ENCODE measurements around the gene NFKB1.
"Not testable (repeated sequence)": the region's sequence is repeated elsewhere in the genome, so short reads cannot be mapped to it uniquely, and the experiment has no call there.

NFKB1 gene

GRCh38 chr4:102565696-102566095 is 64.5 kb downstream of the NFKB1 start:
- no peak for DNase-seq (ENCODE audit: low read depth)

DNA sequence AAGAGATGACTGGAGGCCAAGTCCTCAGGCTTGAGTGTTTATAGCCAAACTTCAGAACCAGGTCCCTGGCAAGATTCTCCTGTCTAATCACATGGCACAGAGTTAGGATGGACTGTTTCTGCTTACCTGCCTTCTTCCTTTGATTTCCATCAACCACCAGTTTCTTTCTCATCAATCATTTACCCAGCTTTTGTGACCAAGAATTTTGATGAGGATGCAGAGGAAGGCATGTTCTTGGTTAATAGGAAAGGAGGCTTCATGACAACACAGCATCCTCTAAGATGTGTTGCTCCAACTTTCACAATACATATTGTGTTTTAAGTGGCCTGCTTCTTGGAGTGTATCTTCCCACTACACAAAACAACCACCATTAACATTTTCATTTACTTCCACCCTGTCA is 65.3 kb downstream of the NFKB1 start:
- no peak for DNase-seq (ENCODE audit: low read depth)

DNA sequence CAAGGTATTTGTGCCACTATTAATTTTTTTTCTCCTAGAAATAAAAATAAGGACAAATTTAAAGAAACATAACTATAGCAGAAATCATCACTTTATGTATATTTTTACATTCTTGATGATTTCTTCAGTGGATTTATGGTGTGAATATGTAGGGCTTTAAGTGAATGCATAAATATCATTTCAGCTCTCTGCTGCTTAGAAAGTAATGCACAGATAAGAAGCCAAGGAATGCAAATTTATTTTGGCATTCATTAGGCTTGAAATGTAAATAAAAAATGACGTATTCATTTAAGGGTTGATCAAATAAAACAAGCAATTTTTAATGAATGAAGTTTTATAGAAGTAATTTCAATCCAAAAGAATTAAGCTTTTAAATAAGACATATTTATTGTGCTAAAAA is 66.3 kb downstream of the NFKB1 start:
- DNase-seq (ENCODE audit: low read depth), result no peak

DNA sequence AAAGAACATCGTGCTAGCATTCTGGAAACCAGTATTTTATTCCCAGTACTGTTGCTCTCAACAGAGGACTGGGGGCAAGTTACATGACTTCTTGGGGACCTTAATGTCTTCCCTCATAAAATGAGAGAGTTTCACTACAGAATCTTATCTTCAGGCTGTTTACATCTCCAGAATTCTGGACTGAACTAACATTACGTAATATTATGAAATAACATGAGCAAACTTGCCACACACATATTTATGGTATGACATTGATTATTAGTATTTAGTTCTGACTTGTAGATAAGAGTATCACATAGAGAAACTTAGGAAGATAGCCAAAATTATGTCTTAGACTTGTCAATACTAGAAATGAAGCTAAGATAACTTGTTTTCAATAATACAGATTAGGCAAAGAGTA is 68.0 kb downstream of the NFKB1 start:
- DNase-seq (ENCODE audit: low read depth), result no peak

- not testable (repeated sequence) for DNase-seq (ENCODE audit: low read depth)
Measured at GRCh38 chr4:102570211-102570610, 69.1 kb downstream of the NFKB1 start.

- no peak for DNase-seq (ENCODE audit: low read depth)
Measured at GRCh38 chr4:102572452-102572851, 71.3 kb downstream of the NFKB1 start.

DNA sequence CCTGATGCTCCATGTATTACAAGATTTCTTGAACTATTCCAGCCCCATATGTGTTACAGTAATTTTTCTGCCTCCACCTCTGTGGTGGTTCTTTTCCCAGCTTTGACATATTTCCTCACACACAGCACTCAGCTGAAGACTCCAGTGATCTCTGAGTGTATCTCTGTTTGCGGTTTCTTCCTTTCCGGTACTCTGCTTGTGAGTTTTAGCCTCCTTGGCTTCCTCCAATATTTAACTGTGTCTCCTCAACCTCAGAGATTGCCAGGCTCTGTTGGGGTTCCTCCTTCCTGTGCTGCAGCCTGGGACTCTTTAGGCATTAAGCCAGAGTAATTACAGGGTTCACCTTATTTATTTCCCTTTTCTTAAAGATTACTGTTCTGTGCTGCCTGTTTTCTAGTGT is 73.2 kb downstream of the NFKB1 start:
- no peak for DNase-seq (ENCODE audit: low read depth)

GRCh38 chr4:102575369-102576129 is 74.4 kb downstream of the NFKB1 start:
- DNase-seq (ENCODE audit: low read depth), result no peak

DNA sequence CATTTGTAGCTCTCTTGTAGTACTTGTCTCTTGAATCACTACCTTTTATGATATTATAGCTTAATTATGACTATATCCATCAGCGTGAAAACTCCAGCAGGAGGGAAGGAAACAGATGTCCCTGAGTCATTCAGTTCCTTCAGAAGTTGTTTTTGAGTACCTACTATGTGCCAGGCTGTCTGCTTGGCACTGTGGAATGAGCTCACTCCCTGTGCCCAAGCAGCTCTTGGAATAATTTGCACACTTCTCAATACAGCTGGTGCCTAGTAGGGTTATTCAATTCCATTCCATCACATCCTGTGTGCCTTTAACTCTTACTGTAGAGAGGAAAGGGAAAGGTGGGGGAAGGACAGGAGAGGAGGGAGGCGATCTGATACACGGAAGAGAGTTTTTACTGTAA is 77.1 kb downstream of the NFKB1 start:
- no peak for DNase-seq (ENCODE audit: low read depth)

GRCh38 chr4:102578819-102579218 is 77.7 kb downstream of the NFKB1 start:
- DNase-seq (ENCODE audit: low read depth), result no peak

- DNase-seq (ENCODE audit: low read depth), result no peak
Measured at GRCh38 chr4:102579794-102580462, 78.8 kb downstream of the NFKB1 start.

DNA sequence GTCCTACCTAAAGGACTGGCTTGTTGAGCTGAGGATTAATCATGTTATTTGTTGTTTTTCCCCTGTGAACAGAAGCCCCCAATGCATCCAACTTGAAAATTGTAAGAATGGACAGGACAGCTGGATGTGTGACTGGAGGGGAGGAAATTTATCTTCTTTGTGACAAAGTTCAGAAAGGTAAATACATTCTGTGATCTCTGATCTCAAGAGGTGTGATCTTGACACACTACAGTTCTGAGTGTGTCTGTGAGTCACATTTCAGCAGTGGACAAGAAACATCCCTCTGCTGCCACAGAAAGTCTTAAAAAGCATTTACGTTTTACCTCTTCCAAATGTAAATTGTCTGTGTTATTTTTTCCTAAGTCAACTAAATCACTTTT is 79.3 kb downstream of the NFKB1 start:
- DNase-seq (ENCODE audit: low read depth), result no peak

DNA sequence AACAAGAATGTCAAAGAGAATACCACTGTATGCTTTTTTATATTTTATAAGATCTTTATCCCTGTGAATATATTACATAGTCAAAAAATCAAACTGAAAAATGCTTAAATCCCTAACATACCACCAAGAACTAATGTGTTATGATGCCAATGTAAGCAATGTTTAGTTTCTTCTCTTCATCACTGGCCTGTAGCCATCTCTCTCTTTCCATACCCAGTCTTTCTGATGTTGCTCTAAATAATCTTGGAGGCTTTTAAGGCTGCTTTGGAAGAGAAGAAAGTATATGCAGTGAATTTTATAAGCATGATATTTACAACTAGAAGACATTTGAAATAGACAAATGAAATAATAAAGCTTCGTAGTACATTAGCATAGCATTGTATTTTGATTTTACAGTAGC is 82.9 kb downstream of the NFKB1 start:
- DNase-seq (ENCODE audit: low read depth), result no peak

DNA sequence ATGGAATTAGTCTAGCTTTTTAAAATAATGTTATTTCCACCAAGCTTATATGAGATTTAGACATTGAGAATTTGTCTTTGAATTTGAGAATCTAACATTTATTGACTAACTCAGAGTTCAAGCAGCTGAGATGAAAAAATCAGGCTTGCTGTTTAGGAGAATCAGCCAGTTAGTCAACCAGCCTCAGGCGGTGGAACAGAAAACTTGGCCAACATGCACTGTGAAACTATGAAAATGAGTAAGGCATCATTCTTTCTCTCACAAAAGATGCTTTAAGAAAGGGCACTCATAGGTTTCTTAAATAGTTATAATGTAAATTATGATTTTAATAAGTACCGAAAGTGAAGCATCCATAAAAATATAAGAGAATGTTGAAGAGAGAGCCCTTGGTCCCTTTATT is 84.2 kb downstream of the NFKB1 start:
- no peak for DNase-seq (ENCODE audit: low read depth)

DNA sequence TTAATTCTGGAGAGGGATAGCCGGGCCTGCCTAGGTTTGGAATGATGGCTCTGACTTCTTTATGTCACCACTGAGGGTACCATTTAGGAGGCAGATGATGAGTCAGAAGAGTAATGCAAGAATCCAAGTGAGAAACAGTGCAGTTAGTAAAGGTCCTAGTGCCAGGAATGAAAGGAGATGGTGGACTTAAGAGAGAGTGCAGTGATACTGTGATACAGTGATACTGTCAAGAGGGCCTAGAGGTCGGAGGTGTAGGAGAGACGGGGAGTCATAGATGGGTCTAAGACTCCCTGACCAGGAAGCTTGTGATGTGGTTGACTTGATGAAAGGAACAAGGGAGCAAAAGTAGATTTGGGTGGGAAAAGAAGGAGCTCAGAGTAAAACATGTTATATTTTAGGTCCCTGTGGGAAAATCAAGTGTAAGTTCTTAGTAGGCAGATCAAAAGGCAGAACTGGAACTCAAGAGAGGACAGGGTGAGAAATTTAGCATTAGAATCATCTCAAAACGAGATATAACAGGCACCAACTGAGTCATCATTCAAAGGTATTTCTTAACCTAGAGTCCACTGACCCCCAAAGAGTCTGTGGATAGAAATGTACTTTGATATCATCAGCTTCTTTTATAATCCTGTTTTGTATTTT is 85.0 kb downstream of the NFKB1 start:
- DNase-seq (ENCODE audit: low read depth), result no peak

GRCh38 chr4:102586644-102587021 is 85.5 kb downstream of the NFKB1 start:
- no peak for DNase-seq (ENCODE audit: low read depth)

DNA sequence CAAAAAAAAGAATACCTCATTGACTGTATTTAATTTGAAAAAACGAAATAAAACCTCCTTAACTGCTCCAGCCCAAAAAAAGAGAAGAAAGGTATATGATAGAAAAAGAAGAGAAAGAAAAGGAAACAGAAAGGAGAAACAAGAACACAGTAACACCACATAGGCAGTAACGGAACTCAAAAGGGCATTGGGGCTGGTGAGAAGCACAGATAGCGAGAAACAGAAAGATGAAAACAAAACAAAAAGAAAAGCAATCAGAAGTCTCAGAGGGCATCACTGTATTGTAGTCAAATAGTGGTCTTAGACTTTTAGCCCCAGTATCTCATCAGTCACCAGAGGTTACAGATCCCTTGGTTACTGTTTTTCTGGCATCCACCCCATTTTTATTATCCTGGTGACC is 88.6 kb downstream of the NFKB1 start:
- DNase-seq (ENCODE audit: low read depth), result no peak

GRCh38 chr4:102592256-102592655 is 91.1 kb downstream of the NFKB1 start:
- no peak for DNase-seq (ENCODE audit: low read depth)

DNA sequence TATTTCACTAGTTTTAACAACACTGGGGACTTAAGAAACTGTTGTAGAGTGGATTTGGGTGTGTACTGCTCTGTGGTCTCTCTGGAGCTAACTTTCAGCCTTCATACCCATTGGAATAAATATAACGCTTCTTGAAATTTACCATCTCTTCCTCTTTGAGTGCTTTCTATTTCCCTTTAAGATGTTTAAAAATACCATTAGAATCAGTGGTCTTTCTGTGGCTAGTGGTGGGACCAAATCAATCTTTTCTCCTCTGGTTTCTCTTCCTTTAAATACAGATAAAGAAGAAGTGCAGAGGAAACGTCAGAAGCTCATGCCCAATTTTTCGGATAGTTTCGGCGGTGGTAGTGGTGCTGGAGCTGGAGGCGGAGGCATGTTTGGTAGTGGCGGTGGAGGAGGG is 92.0 kb downstream of the NFKB1 start:
- no peak for DNase-seq (ENCODE audit: low read depth)

- DNase-seq (ENCODE audit: low read depth), result no peak
Measured at GRCh38 chr4:102594000-102594399, 92.8 kb downstream of the NFKB1 start.

DNA sequence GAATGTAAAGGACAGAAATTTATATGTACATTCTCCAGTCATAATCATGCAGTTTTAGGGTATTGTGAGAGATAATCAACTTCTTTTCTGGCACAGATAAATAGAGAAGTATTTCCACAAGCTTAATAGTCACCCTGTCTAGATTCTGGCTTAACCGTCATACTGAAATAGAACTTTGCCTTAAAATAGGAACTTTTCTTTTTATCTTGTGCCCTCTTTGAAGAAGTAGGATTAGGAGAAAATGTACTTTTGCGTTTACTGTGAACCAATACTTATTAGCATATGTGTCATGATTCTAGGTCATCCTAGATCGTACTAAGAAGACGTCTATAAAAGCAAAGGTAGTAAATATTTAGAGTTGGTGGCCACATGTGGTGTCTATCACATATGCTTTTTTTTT is 95.4 kb downstream of the NFKB1 start:
- no peak for DNase-seq (ENCODE audit: low read depth)

DNA sequence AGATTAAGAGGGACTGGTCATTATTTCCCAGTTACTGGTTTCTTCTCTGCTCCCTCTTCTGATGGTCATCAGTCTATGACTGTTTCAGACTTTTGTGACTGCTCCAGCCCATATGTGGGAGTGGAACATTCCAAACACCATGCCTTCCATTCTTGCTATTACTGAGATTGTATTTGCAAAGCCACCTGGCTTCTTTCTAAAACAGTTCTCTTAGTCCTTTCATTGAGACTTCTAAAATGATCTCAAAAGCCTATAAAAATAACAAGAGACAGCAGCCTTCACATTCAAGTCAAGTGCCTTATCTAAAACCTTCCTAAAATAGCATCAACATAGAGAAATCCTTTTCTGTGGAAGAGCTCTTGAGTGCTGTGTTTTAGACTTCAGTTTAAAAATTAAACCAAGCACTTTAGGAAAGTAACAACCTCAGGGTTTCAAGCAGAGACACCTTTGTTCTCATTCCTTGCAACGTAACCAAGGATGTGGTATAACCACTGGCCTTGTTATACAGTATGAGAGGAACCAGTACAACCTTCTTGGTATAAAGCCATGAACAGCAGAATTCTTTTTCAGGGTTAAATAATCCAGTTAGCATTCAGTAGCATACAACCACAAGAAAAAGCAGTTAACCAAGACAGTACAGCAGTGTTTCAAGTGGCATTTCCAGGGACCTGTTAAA is 97.1 kb downstream of the NFKB1 start:
- DNase-seq (ENCODE audit: low read depth), result no peak
